IPS DF 4.7 (cell line): ENCODE measurements around the gene BTBD19.
"Not testable (repeated sequence)": the region's sequence is repeated elsewhere in the genome, so short reads cannot be mapped to it uniquely, and the experiment has no call there.

Experiments used
- DNase-seq: peaks from one replicate; pipeline ENCODE4 v3.0.0-alpha.2; 2013; ENCODE audit warnings: low spot score; ENCODE audit errors: extremely low read depth

BTBD19 gene

GRCh38 chr1:44808938-44809917 is 905 bp downstream of the BTBD19 start:
- DNase-seq, result no peak

GRCh38 chr1:44810101-44810761 is 1.9 kb downstream of the BTBD19 start:
- DNase-seq, result no peak

GRCh38 chr1:44810762-44811105 is 2.4 kb downstream of the BTBD19 start:
- not testable (repeated sequence) for DNase-seq

- DNase-seq, result no peak
These were observed 2.9 kb downstream of the BTBD19 start for GRCh38 chr1:44811234-44811633.

- no peak for DNase-seq
These were observed 4.7 kb downstream of the BTBD19 start for GRCh38 chr1:44812822-44813543.

GRCh38 chr1:44815926-44816325 is 7.6 kb downstream of the BTBD19 start:
- not testable (repeated sequence) for DNase-seq

- DNase-seq, result no peak
These were observed 9.0 kb downstream of the BTBD19 start for GRCh38 chr1:44817307-44817706.

GRCh38 chr1:44817771-44818495 is 9.6 kb downstream of the BTBD19 start:
- no peak for DNase-seq

GRCh38 chr1:44819196-44819607 is 10.9 kb downstream of the BTBD19 start:
- no peak for DNase-seq

- DNase-seq, result peak; percentile 81
These were observed 11.4 kb downstream of the BTBD19 start for GRCh38 chr1:44819608-44820327.

GRCh38 chr1:44820328-44821239 is 12.3 kb downstream of the BTBD19 start:
- no peak for DNase-seq

GRCh38 chr1:44821240-44821715 is 13.0 kb downstream of the BTBD19 start:
- DNase-seq, result no peak

- DNase-seq, result no peak
These were observed 13.9 kb downstream of the BTBD19 start for GRCh38 chr1:44822131-44822701.

GRCh38 chr1:44822981-44823451 is 14.7 kb downstream of the BTBD19 start:
- no peak for DNase-seq

GRCh38 chr1:44824392-44824791 is 16.1 kb downstream of the BTBD19 start:
- not testable (repeated sequence) for DNase-seq

- DNase-seq, result no peak
These were observed 18.3 kb downstream of the BTBD19 start for GRCh38 chr1:44826375-44827196.

- DNase-seq, result no peak
These were observed 19.1 kb downstream of the BTBD19 start for GRCh38 chr1:44827197-44828002.
